K562 (cell line): ENCODE results near the gene RTL1. TPM values are rescaled to one million over a fixed set of nuclear protein-coding genes. Genes with fewer than 3 reads are reported as not detected.

Experiments used
- ARID1B ChIP-seq: fragments of 450-650 bp; IDR thresholded peaks from 2 replicates; pipeline ENCODE4 v1.6.1; 2016; ENCODE audit warnings: antibody characterized with exemption, mild to moderate bottlenecking, inconsistent platforms
- BHLHE40 ChIP-seq: IDR thresholded peaks from 2 replicates; pipeline ENCODE4 v1.6.1; 2011; ENCODE audit warnings: low read length, improper control_type of control experiment
- CC2D1A ChIP-seq: fragments of 450-650 bp; IDR thresholded peaks from 2 replicates; pipeline ENCODE4 v1.6.1; 2017; ENCODE audit warnings: mild to moderate bottlenecking
- COPS2 ChIP-seq: fragments of 450-650 bp; conservative IDR thresholded peaks from 2 replicates; pipeline ENCODE4 v1.6.1; 2016; ENCODE audit warnings: mild to moderate bottlenecking, moderate library complexity
- MTA3 ChIP-seq: fragments of 450-650 bp; formaldehyde crosslinking; IDR thresholded peaks from 2 replicates; pipeline ENCODE4 v1.6.1; 2017; ENCODE audit warnings: mild to moderate bottlenecking, borderline replicate concordance
- OTX1 ChIP-seq: fragments of 450-650 bp; formaldehyde crosslinking; IDR thresholded peaks from 2 replicates; pipeline ENCODE4 v1.4.0; 2022; ENCODE audit warnings: mild to moderate bottlenecking
- PHB2 ChIP-seq: fragments of 450-650 bp; IDR thresholded peaks from 2 replicates; pipeline ENCODE4 v1.6.1; 2017; ENCODE audit warnings: low read depth
- ZNF146 ChIP-seq: IDR thresholded peaks from one replicate; pipeline ENCODE4 v1.6.1; 2018; ENCODE audit warnings: missing compliant biosample characterization; ENCODE audit not compliant: unreplicated experiment
- ZNF668 ChIP-seq: fragments of 250-450 bp; sonication (Bioruptor Pico); IDR thresholded peaks from 2 replicates; pipeline ENCODE4 v1.8.0; 2022; ENCODE audit warnings: mild to moderate bottlenecking, inconsistent platforms
- polyA plus RNA-seq, 8 experiments: library from polyadenylated mRNA; depleted of rRNA in 4 of 8; stranded (reverse) in 5 of 8; unstranded in 3 of 8; fragments of >200 nt; fragmentation: Nextera tagmentation in 2 of 8; fragmentation: Illumina TruSeq in 1 of 8; extraction: Ambion mirVana in 2 of 8; extraction: Trizol in 1 of 8; gene quantifications; 2 replicates each; pipeline versions ENCODE4 v1.2.1 to v1.2.3, GENCODE V29; 2011 to 2014; ENCODE audit warnings: inconsistent platforms in 1 of 8, missing spikeins in 1 of 8
- total RNA-seq, 7 experiments: library from RNA; depleted of rRNA in 6 of 7; stranded (reverse); fragments of >200 nt in 6 of 7; fragmentation: Illumina TruSeq in 2 of 7; extraction: Trizol in 2 of 7; gene quantifications; 2 replicates each; pipeline versions ENCODE4 v1.2.1 to v1.2.3, GENCODE V29; 2011 to 2021; ENCODE audit warnings: low replicate concordance in 1 of 7
- TF ChIP-seq, protein P1 (sequence below), 2 experiments: fragments of 450-650 bp in 1 of 2; sonication (generic) in 1 of 2; formaldehyde crosslinking in 1 of 2; IDR thresholded peaks; 2 replicates each; pipeline versions ENCODE4 v1.7.1 to v1.9.0; 2016 to 2022; ENCODE audit warnings: inconsistent platforms in 1 of 2, mild to moderate bottlenecking in 1 of 2, missing genetic modification reagents in 1 of 2
- TF ChIP-seq, protein P2 (sequence below): fragments of 250-450 bp; sonication (Bioruptor Pico); IDR thresholded peaks from 2 replicates; pipeline ENCODE4 v1.5.0; 2021

The RTL1 gene
- total and polyA plus RNA-seq, 9 of the 15 experiments (the other 6 are each of a cell fraction or from before 2014, with no cell fraction given): not detected

DNA sequence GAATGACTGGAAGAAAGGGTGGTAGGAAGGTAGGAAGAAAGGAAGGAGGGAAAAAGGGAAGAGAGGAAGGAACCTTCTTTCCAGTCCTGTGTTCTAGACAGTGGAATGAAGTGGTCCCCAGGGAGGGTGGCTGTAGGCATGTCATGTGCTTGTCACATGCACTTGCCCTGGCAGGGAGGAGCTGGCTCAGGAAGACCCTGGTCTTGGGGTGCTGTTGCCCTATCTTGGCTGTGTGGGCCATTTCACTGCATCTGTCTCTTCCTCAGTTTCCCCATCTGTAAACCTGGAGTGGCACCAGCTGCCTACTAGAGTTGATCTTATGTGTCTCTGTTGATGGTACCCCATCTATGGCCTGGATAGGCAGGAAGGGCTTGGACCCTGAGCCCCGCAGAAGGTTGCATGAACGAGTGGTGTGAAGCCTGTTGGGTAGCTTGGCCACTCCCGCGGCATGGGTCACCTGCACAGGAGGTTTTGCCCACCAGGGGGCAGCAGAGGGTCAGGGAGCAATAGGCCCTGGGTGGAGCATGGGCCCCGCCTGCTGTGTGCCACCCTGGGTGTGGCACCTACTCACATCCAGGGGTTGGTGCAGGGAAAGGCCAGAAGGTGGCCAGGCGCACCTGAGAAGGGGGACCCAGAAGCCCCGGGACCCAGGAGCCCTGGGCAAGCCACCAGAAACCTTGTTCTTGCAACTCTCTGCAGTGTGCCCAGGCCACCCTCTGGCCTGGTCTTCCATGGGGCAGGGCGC lies 52.5 kb downstream of the RTL1 start (continued):
- TF ChIP-seq, protein P1, sequence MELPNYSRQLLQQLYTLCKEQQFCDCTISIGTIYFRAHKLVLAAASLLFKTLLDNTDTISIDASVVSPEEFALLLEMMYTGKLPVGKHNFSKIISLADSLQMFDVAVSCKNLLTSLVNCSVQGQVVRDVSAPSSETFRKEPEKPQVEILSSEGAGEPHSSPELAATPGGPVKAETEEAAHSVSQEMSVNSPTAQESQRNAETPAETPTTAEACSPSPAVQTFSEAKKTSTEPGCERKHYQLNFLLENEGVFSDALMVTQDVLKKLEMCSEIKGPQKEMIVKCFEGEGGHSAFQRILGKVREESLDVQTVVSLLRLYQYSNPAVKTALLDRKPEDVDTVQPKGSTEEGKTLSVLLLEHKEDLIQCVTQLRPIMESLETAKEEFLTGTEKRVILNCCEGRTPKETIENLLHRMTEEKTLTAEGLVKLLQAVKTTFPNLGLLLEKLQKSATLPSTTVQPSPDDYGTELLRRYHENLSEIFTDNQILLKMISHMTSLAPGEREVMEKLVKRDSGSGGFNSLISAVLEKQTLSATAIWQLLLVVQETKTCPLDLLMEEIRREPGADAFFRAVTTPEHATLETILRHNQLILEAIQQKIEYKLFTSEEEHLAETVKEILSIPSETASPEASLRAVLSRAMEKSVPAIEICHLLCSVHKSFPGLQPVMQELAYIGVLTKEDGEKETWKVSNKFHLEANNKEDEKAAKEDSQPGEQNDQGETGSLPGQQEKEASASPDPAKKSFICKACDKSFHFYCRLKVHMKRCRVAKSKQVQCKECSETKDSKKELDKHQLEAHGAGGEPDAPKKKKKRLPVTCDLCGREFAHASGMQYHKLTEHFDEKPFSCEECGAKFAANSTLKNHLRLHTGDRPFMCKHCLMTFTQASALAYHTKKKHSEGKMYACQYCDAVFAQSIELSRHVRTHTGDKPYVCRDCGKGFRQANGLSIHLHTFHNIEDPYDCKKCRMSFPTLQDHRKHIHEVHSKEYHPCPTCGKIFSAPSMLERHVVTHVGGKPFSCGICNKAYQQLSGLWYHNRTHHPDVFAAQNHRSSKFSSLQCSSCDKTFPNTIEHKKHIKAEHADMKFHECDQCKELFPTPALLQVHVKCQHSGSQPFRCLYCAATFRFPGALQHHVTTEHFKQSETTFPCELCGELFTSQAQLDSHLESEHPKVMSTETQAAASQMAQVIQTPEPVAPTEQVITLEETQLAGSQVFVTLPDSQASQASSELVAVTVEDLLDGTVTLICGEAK (IDR thresholded peaks at IDR 0.05): no peak
- TF ChIP-seq, protein P1 (CRISPR knock-in tag; IDR thresholded peaks at IDR 0.05): no peak
- TF ChIP-seq BHLHE40 (0 out of 2 replicates have a peak, but pooled peaks have one; percentile 29), CC2D1A (peak; percentile 52; the same call in 1 of the 2 replicates), PHB2 (no peak), MTA3 (0 out of 2 replicates have a peak, but pooled peaks have one; percentile 29), COPS2 (no peak), ARID1B (no peak), ZNF146 (CRISPR knock-in tag) (no peak), ZNF668 (CRISPR knock-in tag) (no peak), OTX1 (CRISPR knock-in tag) (no peak)
- TF ChIP-seq, protein P2, sequence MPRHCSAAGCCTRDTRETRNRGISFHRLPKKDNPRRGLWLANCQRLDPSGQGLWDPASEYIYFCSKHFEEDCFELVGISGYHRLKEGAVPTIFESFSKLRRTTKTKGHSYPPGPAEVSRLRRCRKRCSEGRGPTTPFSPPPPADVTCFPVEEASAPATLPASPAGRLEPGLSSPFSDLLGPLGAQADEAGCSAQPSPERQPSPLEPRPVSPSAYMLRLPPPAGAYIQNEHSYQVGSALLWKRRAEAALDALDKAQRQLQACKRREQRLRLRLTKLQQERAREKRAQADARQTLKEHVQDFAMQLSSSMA (CRISPR knock-in tag): no peak
